Tibial nerve (tissue), 4 donors: ENCODE data around the gene MRPS6. TPM values are rescaled to one million over a fixed set of nuclear protein-coding genes. Genes with fewer than 3 reads are reported as not detected.

Experiments
- DNase-seq, 2 donors: peaks; one replicate each; pipeline ENCODE4 v3.0.0-alpha.2; 2019; ENCODE audit warnings: low spot score in 2 of 2
- H3K27ac ChIP-seq, 4 donors: fragments of 200-600 bp; sonication (generic) in 3 of 4; one replicate each; pipeline ENCODE4 v1.5.1; 2017 to 2019; ENCODE audit warnings: mild to moderate bottlenecking in 1 of 4
- H3K27me3 ChIP-seq, 2 donors: fragments of 200-600 bp; sonication (generic) in 1 of 2; one replicate each; pipeline versions ENCODE4 v1.5.1 to v1.6.0; 2017 to 2019
- H3K36me3 ChIP-seq, 3 donors: fragments of 200-600 bp; sonication (generic); one replicate each; pipeline ENCODE4 v1.5.1; 2018 to 2019
- H3K4me1 ChIP-seq, 4 donors: fragments of 200-600 bp; sonication (generic) in 3 of 4; one replicate each; pipeline ENCODE4 v1.5.1; 2017 to 2019
- H3K4me3 ChIP-seq, 4 donors: fragments of 200-600 bp; sonication (generic) in 3 of 4; one replicate each; pipeline ENCODE4 v1.5.1; 2017 to 2019; ENCODE audit warnings: mild to moderate bottlenecking in 1 of 4, moderate library complexity in 1 of 4
- H3K9me3 ChIP-seq, 4 donors: fragments of 200-600 bp; sonication (generic) in 3 of 4; one replicate each; pipeline ENCODE4 v1.5.1; 2017 to 2019
- CTCF ChIP-seq, 5 experiments: fragments of 200-600 bp in 3 of 5; fragments of 450-650 bp in 2 of 5; sonication (generic) in 3 of 5; IDR thresholded peaks; one replicate each; pipeline ENCODE4 v1.5.1; 2016 to 2019; ENCODE audit warnings: antibody characterized with exemption in 5 of 5, mild to moderate bottlenecking in 3 of 5, moderate library complexity in 2 of 5
- EP300 ChIP-seq, 2 donors: sonication (generic); formaldehyde crosslinking; IDR thresholded peaks; one replicate each; pipeline ENCODE4 v1.6.1; 2017; ENCODE audit warnings: antibody characterized with exemption in 2 of 2, mild to moderate bottlenecking in 1 of 2
- POLR2A ChIP-seq, 2 donors: fragments of 450-650 bp; IDR thresholded peaks; one replicate each; pipeline ENCODE4 v1.6.1; 2017; ENCODE audit warnings: antibody characterized with exemption in 2 of 2, mild to moderate bottlenecking in 2 of 2, moderate library complexity in 2 of 2
- WGBS, 2 donors: methylation state at CpG; one replicate each; pipeline ENCODE4 v1.1.5; 2018; 5-methylcytosine and 5-hydroxymethylcytosine counted together
- total RNA-seq, 4 donors: library from RNA; depleted of rRNA; stranded (reverse); fragments of >200 nt; gene quantifications; one replicate each; pipeline ENCODE4 v1.1.0, GENCODE V29; 2016

MRPS6 gene
- total RNA-seq, 4 donors from 2014 or later, result 57.9 to 69.6 (median 61.2) TPM

GRCh38 chr21:34029743-34030528 is 43.4 kb upstream of the MRPS6 start:
- WGBS, 2 donors, result 33 to 41% methylated on average over 13 of the region's 13 CpGs
- DNase-seq, result peak in 1 of 2 donors; percentile 22
- no peak for TF ChIP-seq CTCF (IDR thresholded peaks at IDR 0.05)

GRCh38 chr21:34031835-34032370 is 41.5 kb upstream of the MRPS6 start:
- no peak for DNase-seq
- no peaks in the 10 kb centered on the region for H3K27me3 ChIP-seq
- peaks cover 0 to 4% (median 0%) of the 10 kb centered on the region in 4 donors for H3K4me1 ChIP-seq
- H3K27ac ChIP-seq, result no peak overlapping the region
- H3K36me3 ChIP-seq, result no peaks in the 10 kb centered on the region
- 92 to 93% methylated on average over 11 of the region's 11 CpGs for WGBS, 2 donors
- H3K4me3 ChIP-seq, result no peak overlapping the region
- H3K9me3 ChIP-seq, result peaks cover 0 to 8% (median 0%) of the 10 kb centered on the region in 4 donors
- no peak for TF ChIP-seq POLR2A (IDR thresholded peaks at IDR 0.05)
- no peak for TF ChIP-seq CTCF (IDR thresholded peaks at IDR 0.05)
- no peak for TF ChIP-seq EP300 (IDR thresholded peaks at IDR 0.05)

More at GRCh38 chr21:34029743-34030528, 43.4 kb upstream of the MRPS6 start:
- H3K4me3 ChIP-seq, result no peak overlapping the region
- no peak overlapping the region for H3K27ac ChIP-seq
- no peaks in the 10 kb centered on the region for H3K36me3 ChIP-seq
- H3K4me1 ChIP-seq, result peaks cover 0 to 4% (median 0%) of the 10 kb centered on the region in 4 donors
- H3K9me3 ChIP-seq, result peaks cover 0 to 10% (median 0%) of the 10 kb centered on the region in 4 donors
- no peaks in the 10 kb centered on the region for H3K27me3 ChIP-seq

- H3K4me3 ChIP-seq, result no peak overlapping the region
- no peaks in the 10 kb centered on the region for H3K27me3 ChIP-seq
- DNase-seq, result no peak
- no peaks in the 10 kb centered on the region for H3K36me3 ChIP-seq
- no peak for TF ChIP-seq EP300 (IDR thresholded peaks at IDR 0.05)
- TF ChIP-seq CTCF (IDR thresholded peaks at IDR 0.05), result no peak
- no peak for TF ChIP-seq POLR2A (IDR thresholded peaks at IDR 0.05)
- H3K4me1 ChIP-seq, result peaks cover 0 to 7% (median 1%) of the 10 kb centered on the region in 4 donors
- WGBS, 2 donors, result 62 to 66% methylated on average over 8 of the region's 8 CpGs
- no peaks in the 10 kb centered on the region for H3K9me3 ChIP-seq
- no peak overlapping the region for H3K27ac ChIP-seq
Measured at GRCh38 chr21:34034369-34035014, 38.9 kb upstream of the MRPS6 start.

GRCh38 chr21:34035619-34036354 is 37.6 kb upstream of the MRPS6 start:
- 85 to 92% methylated on average over 6 to 8 of the region's 8 CpGs for whole genome bisulfite sequencing, 2 donors
- H3K27me3 ChIP-seq, result no peaks in the 10 kb centered on the region
- TF ChIP-seq CTCF (IDR thresholded peaks at IDR 0.05) (no peak), POLR2A (IDR thresholded peaks at IDR 0.05) (no peak), EP300 (IDR thresholded peaks at IDR 0.05) (no peak)

More at GRCh38 chr21:34035619-34036354, 37.6 kb upstream of the MRPS6 start:
- Histone ChIP-seq H3K27ac (no peak overlapping the region), H3K9me3 (no peaks in the 10 kb centered on the region), H3K4me1 (peaks cover 0 to 13% (median 3%) of the 10 kb centered on the region in 4 donors), H3K36me3 (no peaks in the 10 kb centered on the region), H3K4me3 (no peak overlapping the region)
- no peak for DNase-seq
